ENCODE results near the gene RAB11A.
A peak's percentile ranks its signal among the peaks of the same experiment; 100 is the strongest.

DNA sequence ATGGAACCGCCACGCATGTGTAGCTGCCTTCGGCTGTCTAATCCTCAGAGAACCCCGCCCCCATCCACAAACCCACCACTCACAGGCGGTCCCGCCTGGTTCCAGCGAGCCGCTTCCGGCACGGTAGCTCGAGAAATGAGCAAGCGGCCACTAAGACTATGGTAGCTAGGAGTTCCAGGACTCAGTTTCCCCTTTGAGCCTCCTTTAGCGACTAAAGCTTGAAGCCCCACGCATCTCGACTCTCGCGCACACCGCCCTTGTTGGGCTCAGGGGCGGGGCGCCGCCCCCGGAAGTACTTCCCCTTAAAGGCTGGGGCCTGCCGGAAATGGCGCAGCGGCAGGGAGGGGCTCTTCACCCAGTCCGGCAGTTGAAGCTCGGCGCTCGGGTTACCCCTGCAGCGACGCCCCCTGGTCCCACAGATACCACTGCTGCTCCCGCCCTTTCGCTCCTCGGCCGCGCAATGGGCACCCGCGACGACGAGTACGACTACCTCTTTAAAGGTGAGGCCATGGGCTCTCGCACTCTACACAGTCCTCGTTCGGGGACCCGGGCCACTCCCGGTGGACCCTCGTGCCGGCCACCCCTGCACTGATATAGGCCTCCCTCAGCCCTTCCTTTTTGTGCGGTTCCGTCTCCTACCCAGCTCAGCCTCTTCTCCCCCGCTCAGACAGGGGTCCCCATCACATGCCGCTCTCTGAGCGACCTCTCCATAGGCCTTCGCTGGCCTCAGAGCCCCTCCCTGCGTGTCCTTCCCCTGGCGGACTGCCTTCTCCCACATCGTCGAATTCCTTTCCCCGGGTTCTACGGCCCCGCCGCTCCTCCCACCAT, at the start of gene RAB11A:
- TF ChIP-seq, protein P1, sequence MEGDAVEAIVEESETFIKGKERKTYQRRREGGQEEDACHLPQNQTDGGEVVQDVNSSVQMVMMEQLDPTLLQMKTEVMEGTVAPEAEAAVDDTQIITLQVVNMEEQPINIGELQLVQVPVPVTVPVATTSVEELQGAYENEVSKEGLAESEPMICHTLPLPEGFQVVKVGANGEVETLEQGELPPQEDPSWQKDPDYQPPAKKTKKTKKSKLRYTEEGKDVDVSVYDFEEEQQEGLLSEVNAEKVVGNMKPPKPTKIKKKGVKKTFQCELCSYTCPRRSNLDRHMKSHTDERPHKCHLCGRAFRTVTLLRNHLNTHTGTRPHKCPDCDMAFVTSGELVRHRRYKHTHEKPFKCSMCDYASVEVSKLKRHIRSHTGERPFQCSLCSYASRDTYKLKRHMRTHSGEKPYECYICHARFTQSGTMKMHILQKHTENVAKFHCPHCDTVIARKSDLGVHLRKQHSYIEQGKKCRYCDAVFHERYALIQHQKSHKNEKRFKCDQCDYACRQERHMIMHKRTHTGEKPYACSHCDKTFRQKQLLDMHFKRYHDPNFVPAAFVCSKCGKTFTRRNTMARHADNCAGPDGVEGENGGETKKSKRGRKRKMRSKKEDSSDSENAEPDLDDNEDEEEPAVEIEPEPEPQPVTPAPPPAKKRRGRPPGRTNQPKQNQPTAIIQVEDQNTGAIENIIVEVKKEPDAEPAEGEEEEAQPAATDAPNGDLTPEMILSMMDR (IDR thresholded peaks at IDR 0.05) = no peak
- no peak for TF ChIP-seq NR3C1 (CRISPR knock-in tag; conservative IDR thresholded peaks at IDR 0.05; ENCODE audit: low read depth)
- TF ChIP-seq CREB1 (CRISPR knock-in tag; IDR thresholded peaks at IDR 0.05) = peak; percentile 61; the same call in 1 of the 2 replicates
- 0 out of 2 replicates have a peak, but pooled peaks have one; percentile 15 for TF ChIP-seq TEAD4 (CRISPR knock-in tag; IDR thresholded peaks at IDR 0.05)
- no peak for TF ChIP-seq JUN (CRISPR knock-in tag; IDR thresholded peaks at IDR 0.05)

Data from WTC11 (cell line).